Anterior cingulate cortex (tissue), 58 donors: ENCODE results near the gene GUCY2D.
"Not testable (repeated sequence)": the region's sequence is repeated elsewhere in the genome, so short reads cannot be mapped to it uniquely, and the experiment has no call there.

ENCODE experiments used
- DNase-seq, 58 donors: peaks; one replicate each; lab custom pipeline; 2025; lab: John Stamatoyannopoulos, UW

GUCY2D gene

DNA sequence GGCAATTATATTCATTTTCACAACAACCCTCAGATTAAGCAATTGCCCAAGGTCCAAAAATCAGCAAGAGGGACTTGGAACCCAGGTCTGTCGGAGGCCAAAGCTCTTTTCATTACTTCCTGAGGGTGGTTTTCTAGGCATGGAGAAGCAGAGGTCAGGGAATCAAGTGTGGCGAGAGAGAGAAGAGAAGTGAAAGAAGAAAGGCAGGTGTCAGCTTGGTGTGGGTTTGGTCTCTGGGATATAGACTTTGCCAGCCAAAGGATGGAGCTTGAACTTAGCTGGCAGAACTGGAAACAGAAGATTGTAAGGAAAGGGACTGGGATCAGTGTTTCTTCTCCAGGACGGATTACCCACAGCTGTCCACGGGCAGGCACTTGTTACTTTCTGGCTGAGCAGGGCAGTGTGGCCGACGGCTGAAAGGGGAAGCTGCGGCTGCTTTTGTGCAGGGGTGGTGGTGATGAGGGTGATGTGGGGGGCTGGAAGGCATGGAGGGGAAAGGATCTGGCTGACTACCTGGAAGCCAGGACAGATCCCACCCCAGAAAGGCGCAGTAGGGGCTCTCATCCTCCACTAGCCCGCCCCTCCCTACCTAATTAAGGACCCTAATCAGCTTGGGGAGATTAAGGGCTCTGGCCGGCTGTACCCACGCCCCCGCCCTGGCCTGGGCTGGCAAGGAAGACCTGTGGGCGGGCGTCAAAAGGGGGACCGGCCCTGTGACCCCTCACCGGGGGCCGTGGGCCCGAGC is at the start of gene GUCY2D:
GUCY2D (plus strand) TSS at position 640 of the 745 bp plus-strand sequence. CDS start 433 bp downstream, outside the sequence.
- DNase-seq = peak in 1 of 58 donors; percentile 18

DNA sequence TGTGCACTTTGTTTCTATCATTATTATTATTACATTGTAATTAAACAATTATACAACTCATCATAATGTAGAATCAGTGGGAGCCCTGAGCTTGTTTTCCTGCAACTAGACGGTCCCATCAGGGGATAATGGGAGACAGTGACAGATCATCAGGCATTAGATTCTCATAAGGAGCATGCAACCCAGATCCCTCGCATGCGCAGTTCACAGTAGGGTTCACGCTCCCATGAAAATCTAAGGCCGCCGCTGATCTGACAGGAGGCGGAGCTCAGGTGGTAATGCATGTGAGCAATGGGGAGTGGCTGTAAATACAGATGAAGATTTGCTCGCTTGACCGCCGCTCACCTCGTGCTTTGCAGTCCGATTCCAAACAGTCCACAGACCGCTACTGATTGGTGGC is 49.1 kb upstream of the GUCY2D start:
- not testable (repeated sequence) for DNase-seq

DNA sequence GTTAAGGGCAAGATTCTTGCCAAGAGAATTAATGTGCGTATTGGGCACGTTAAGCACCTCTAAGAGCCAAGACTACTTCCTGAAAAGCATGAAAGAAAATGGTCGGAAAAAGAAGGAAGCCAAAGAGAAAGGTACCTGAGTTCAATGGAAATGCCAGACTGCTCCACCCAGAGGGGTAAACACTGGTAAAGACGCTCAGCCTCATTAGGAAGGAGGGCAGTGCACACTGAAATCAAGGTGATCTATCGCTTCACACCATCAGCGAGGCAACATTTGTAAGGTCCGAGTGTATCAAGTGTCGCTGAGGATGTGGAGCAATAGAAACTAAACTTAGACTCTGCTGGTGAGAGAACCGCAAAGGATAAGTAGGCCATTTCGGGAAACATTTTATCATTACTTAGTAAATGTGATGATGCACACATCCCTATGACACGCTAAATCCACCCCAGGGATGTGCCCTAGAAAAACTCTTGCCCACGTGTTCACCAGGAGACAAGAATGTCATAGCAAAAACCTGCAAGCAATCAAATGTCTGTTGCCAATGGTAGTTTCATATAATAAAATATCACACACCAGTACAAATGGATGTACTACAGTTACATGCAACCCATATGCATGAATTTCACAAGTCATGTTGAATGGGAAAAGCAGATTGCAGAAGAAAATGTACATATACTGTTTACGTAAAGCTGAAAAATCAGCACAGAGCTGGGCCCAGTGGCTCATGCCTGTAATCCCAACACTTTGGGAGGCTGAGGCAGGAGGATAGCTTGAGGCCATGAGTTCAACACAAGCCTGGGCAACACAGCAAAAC is 46.8 kb upstream of the GUCY2D start:
- DNase-seq = no peak

DNA sequence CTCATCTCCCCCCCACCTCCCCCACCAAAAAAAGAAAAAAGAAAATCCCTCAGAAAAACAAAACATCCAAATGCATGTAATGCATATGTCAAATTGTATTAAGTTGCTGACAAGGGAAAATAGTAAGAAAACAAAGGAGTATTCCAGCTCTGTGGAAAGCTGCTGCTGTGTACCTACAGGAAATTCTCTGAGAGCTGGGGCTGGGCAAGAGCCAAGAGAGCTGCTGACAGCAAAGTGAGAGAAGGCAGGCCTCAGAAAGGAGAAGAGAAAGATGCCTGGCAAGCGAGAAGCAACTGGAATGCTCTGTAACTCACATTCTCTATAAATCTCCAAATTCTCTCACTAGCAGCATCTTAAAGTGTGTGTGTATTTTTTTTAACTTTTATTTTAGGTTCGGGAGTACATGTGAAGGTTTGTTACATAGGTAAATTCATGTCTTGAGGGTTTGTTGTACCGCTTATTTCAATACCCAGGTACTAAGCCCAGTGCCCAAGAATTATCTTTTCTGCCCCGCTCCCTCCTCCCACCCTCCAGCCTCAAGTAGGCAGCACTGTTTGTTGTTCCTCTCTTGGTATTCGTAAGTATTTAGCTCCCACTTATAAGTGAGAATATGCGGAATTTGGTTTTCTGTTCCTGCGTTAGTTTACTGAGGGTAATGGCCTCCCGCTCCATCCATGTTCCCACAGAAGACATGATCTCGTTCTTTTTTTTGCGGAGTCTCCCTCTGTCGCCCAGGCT is 46.0 kb upstream of the GUCY2D start:
- DNase-seq = peak in 9 of 58 donors; percentile 1 to 5 (median 4)

DNA sequence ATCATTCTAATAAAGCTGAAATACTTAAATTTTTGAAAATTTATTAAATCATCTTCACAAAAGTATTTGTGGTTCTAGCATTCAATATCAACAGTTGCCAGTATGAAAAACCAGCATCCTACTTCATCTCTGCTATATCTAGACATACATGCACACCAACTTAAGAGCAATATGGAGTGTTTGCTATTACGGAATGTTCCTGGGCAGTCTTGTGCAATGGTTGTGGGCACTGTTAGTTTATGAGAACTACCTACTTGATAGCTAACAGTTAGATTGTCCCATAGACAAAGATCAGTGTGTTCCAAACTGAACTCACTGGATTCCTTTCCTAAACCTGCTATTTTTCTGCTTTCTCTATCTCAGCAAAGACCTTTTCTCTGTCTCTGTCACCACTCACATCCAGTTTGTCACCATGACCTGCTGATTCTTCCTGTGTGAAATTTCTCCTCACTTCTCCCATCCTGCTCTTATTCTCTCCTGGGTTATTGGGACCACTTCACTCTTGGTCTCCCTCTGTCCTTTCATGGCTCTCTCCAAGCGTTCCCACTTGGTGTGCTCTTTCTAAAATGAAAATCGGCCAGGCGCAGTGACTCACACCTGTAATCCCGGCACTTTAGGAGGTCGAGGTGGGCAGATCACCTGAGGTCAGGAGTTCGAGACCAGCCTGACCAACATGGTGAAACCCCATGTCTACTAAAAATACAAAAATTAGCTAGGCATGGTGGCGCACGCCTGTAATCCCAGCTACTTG is 42.7 kb upstream of the GUCY2D start:
- no peak for DNase-seq

DNA sequence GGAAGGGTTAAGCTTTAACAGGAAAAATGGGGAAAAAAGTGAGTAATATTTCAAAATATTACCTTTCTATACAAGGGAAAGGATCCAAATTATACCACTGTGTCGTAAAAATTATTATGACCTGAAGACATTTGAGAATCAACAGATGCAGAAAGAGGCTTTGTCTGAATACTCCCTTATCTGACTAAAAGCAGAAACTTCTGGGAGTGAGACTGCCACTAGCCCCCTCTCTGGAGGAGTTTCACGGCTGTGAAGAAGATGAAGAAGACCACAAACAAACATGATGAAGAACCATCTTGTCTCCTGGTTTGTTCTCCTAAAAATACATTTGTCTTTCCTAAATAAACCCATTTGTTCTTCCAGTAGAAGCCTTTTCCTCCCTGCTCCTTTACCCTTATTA is 41.0 kb upstream of the GUCY2D start:
- DNase-seq = no peak

DNA sequence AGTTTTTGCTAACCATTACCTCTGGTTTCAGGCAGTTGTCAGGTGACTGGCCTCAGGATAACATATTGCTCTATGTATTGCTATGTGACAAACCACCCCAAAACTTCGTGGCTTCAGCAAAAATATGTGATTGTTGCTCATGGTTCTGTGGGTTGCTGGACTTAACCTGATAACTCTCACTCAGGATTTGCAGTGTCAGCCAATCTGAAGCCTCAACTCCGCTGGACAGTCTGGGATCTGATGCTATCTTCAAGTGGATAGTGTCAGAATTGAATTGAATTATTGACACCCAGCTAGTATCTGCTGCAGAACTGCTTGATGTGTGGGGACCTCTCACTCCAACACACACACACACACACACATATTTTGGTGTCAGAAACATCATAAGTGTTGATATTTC is 34.7 kb upstream of the GUCY2D start:
- no peak for DNase-seq

DNA sequence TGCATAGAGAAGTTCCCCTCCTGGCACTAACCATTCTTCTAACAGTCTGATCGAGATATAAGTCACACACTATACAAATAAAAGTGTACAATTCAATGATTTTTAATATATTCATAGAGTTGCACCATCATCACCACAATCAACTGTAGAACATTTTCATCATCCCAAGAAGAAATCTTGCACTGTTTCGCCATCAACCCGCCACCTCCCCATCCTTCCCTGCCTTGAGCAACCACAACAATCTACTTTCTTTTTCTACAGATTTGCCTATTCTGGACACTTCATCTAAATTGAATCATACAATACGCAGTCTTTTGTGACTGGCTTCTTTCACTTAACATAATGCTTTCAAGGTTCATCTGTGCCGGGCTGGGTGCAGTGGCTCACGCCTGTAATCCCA is 33.0 kb upstream of the GUCY2D start:
- DNase-seq = no peak

DNA sequence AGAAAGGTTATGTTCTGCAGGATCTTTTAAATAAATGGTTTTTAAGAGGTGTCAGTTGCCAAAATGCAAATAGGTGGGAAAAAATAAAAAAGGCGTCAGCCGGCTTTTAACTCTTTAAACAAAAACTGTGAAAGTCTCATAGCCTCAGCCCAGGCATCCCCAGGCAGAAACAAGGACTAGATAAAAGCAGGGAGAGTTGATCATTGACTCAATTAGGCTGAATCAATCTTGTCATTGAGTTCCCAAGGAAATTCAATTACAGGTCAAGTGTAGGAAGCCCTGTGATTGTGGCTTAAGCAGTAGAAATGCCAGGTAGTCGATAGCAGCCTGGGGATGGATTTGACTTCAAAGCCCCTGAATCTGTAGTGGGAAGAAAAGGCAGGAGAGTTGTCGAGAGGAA is 30.8 kb upstream of the GUCY2D start:
- DNase-seq = no peak

DNA sequence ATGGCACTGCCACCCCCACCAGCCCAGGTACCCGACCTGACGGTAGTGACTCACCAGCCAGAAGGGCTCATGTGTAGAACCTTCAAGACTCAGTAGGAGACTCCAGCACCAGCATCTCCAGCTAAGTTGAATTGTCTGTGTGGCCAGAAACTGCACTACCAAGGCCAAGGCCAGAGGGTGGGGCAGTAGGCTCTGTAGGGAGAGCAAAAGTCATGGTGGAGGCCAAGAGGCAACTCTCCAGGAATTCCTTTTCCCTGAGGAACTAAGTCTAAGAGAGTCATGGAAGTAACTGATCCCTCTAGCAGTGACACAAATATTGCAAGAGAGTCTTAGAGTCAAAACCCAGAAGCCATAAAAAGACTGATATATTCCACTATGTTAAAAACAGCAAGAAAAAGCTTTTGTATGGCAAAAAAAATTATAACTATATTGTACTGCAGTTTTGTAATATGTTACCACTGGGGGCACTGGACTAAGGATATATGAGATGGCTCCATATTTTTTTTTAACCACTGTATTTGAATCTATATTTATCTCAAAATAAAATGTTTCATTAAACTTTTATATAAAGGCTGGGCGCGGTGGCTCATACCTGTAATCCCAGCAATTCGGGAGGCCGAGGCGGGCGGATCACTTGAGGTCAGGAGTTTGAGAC is 30.2 kb upstream of the GUCY2D start:
- no peak for DNase-seq

DNA sequence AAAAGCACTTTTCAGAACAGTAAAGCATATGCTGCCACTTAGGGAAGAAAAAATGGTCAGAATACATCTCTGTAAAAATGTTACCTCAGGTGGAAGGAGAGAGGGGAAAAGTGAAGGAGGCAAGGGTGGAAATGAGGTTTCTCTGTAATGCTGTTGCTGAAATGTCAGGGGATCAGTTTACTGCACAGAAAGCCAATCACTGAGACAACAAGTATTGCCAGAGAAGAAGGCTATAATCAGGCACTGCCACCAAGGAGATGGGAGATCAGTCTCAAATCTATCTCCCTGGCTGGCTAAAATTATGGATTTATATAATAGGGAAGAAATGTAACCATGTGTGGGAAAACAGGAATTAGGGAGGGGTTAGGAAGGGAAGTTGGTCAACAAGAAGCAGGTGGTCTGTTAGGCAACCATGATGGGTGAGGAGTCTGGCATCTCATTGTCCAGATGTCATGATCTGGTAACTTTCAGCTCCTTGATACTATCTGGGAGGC is 27.7 kb upstream of the GUCY2D start:
- no peak for DNase-seq

DNA sequence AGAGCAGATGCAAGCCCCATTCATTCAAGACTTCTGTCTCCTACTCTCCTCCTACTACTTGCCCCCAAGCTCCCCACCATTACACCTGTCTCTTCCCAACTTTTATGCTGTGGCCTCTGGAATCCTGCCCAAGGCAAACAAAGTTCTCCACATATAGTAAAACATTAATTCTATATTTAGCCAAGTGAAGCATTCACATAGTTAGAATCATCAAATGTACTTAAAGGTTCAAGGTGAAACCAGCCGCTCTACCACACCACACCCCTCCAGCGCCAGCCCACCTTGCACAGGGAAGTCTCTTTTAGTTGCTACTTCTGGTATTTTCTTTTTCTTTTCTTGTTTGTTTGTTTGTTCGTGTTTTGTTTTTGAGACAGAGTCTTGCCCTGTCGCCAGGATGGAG is 25.4 kb upstream of the GUCY2D start:
- DNase-seq = no peak

DNA sequence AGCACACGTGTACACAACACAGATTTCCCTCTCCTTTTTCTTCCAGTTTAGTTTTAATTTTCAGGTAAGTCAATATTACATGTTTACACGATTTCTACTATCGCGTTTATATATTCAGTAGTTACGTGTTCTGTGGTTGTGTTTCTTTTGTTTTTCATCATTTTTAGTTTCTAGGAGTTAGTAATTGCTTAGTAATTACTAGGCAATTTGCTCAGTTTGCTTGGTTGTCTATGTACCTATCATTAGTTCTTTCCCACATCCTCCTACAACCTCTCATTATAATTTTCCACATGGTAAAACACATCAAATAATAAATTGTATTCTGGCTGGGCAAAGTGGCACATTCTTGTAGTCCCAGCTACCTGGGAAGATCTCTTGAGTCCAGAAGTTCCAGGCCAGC is 24.6 kb upstream of the GUCY2D start:
- no peak for DNase-seq

DNA sequence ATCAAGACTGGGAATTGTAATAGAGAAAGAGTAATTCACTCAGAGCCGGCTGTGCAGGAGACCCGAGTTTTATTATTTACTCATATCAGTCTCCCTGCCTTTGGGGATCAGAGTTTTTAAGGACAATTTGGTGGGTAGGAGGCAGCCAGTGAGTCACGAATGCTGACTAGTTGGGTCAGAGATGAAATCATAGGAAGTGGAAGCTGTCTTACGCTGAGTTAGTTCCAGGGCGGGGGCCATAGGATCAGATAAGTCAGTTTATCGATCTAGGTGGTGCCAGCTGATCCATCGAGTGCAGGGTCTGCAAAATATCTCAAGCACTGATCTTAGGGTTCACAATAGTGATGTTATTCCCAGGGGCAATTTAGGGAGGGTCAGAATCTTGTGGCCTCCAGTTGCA is 20.2 kb upstream of the GUCY2D start:
- no peak for DNase-seq

DNA sequence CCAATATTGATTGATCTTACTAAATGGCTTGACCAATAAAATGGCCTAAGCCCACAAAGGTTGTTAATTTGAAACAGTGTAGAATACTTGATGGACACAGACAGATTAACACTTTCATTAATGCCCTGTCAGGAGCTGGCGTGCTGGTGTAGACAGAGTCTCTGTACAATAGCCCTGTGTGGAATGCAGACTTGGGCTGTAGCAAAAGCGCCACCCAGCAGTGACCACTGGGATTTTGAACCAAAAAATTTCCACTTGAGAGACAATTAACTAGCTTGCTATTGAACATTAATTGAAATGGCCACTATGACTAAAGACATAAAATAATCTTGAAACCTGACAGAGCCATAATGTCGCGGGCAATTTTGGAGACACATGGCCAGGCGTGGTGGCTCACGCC is 19.7 kb upstream of the GUCY2D start:
- no peak for DNase-seq

DNA sequence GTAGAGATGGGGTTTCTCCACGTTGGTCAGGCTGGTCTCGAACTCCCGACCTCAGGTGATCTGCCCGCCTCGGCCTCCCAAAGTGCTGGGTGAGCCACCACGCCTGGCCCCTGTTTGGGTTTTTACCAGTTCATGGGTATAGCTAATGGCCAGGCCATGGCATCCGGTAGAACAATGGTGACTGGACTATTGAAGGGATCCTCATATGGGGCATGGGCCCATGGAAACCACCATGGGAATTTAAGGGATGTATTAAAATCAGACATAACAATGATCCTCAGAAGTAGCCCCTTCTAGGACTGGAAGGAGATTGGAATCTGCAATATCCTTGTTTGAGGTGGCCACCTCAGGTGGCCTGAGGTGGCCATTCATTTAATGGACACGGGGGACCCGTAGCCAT is 17.5 kb upstream of the GUCY2D start:
- DNase-seq = no peak

DNA sequence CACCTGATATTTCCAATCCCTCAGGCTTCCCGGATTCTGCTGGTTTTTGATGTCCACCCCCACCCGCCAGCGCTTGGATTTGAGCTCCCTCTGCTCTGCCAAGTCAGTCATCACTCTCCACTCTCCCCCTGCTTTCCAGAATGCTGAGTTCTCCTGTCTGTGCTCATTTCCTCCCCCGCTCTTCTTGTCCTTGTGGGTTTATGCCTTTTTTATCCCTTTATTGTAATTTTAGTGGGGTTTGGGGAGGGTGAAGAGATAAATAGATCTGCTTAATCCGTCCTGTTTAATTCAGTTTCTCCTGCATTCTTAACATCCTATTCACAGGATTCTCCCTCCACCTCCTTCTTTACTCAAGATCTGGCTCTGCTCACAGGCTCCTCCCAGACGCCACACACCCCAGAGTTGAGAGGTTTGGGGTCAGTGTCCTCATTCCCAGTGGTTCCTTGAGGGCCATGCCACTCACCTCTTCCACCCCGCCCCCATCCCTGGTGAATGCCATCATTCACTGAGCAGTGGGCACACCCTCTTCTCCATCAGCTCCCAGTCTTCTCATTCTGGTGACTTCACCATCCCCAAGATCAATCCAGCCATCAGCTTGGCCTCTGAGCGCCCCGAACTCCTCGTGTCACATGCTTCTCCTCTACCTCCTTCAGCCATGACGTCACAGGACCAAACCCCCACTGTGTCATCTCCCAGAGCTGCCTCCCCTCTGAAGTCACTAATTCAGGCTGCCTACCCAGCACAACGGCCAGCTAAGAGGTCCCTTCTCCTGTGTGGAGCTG is 15.1 kb upstream of the GUCY2D start:
- peak in 26 of 58 donors; percentile 9 to 71 (median 30) for DNase-seq

DNA sequence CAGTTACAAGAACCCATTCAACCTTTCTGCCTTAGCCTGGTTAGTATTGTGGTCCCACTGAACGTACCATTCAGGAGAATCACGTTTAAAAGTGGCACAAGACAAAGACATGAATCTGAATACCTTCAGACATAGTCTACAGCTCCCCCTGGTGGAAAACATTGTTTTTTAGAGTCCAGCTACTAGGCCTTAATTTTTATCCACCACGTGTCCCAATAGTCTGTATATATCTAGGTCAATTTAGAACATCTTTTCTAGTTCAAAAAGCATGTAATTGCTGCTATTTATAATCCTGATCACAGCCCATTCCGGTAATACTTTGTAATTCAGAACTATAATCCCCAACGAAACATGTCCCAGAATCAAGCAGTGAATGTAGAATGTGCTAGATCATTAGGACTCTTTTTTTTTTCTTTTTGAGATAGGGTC is 13.7 kb upstream of the GUCY2D start:
- peak in 8 of 58 donors; percentile 5 to 80 (median 25) for DNase-seq
